ENCODE data around the gene FHAD1.
A peak's percentile ranks its signal among the peaks of the same experiment; 100 is the strongest.
"Not testable (repeated sequence)": the region's sequence is repeated elsewhere in the genome, so short reads cannot be mapped to it uniquely, and the experiment has no call there.

Gene FHAD1

GRCh38 chr1:15424146-15424667 lies 177.2 kb downstream of the FHAD1 start:
- ChIA-PET POLR2A (ENCODE audit: low non-redundant PET) (no interaction called here), CTCF (interaction anchor here (0.6 to 1.2 kb wide), 2 partner anchors 13 to 90 kb away, joined by 4 to 9 read pairs; no protein-coding TSS in a partner anchor)
- peak overlapping the region; percentile 32 for H3K27ac ChIP-seq
- DNase-seq (ENCODE audit: low spot score), result no peak
- TF ChIP-seq CTCF (conservative IDR thresholded peaks at IDR 0.05; ENCODE audit: low read depth), result no peak

- ChIA-PET CTCF (interaction anchor here (0.6 to 2.5 kb wide), 2 partner anchors 101 to 121 kb away, joined by 4 to 13 read pairs; no protein-coding TSS in a partner anchor), POLR2A (ENCODE audit: low non-redundant PET) (no interaction called here)
- DNase-seq (ENCODE audit: low spot score), result no peak
- no peak overlapping the region for H3K27ac ChIP-seq
- no peak for TF ChIP-seq CTCF (conservative IDR thresholded peaks at IDR 0.05; ENCODE audit: low read depth)
Measured at GRCh38 chr1:15424981-15425380, 178.0 kb downstream of the FHAD1 start.

- CTCF ChIA-PET, result interaction anchor here (0.7 to 2.5 kb wide), 2 partner anchors 25 to 102 kb away, joined by 4 to 13 read pairs; no protein-coding TSS in a partner anchor
- peak overlapping the region; percentile 50 for H3K27ac ChIP-seq
- POLR2A ChIA-PET (ENCODE audit: low non-redundant PET), result no interaction called here
- TF ChIP-seq CTCF (conservative IDR thresholded peaks at IDR 0.05; ENCODE audit: low read depth), result no peak
- no peak for DNase-seq (ENCODE audit: low spot score)
Measured at GRCh38 chr1:15425521-15425920, 178.5 kb downstream of the FHAD1 start.

DNA sequence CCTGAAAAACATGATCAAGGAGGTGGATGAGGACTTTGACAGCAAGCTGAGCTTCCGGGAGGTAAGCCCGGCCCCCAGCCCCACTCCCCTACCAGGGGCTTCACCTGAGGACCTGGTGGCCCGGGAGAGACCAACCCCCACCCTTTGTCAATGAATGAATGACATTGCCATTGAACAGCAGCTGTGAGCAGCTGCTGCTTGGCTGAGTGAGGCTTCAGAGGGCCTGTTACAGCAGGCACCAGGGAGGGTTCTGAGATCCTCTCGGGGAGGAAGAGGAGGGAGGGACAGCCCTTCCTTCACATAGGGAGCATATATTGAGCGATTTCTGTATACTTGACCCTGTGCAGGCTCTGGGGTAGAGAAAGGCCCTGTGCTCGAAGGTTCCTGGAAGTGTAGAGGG lies 178.9 kb downstream of the FHAD1 start:
- POLR2A ChIA-PET (ENCODE audit: low non-redundant PET), result no interaction called here

DNA sequence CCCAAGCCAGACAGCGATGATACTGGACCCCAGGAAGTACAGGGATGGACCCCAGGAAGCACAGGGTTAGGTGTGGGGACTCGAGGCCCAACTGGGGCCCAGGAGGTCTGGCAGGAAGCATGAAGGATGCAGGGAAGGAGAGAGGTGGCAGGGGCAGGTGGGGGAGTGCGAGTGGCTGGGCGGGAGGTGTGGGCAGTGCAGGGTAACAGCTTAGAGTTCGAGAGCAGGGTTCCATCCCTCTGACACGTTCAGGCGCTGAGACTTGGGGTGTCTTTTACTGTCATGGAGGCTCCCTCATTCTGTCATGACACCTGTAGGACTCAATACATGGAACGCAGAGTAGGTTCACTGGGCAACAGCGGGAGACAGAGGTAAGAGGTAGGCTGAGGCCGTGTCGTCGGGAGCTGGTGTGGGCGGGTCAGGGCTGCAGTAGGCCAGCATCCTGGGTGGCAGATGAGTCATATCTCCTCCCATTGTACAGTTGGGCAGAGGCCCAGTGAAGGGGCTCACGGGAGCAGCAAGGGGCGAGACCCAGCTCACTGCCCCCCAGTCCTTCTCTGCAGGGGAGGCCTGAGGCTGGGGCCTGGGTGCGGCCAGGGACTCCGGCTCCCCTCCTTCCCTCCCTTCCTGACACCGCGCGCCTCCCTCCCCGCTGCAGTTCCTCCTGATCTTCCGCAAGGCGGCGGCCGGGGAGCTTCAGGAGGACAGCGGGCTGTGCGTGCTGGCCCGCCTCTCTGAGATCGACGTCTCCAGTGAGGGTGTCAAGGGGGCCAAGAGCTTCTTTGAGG lies 179.7 kb downstream of the FHAD1 start:
- ChIA-PET POLR2A (ENCODE audit: low non-redundant PET) (no interaction called here), CTCF (interaction anchor here (0.6 to 2.5 kb wide), 2 partner anchors 103 to 368 kb away, joined by 4 to 13 read pairs; no protein-coding TSS in a partner anchor)
- no peak for DNase-seq (ENCODE audit: low spot score)
- TF ChIP-seq CTCF (conservative IDR thresholded peaks at IDR 0.05; ENCODE audit: low read depth), result no peak
- H3K27ac ChIP-seq, result peak overlapping the region; percentile 50

More for the DNA sequence above, 178.9 kb downstream of the FHAD1 start:
- CTCF ChIA-PET, result interaction anchor here (0.7 to 2.5 kb wide), 2 partner anchors 25 to 102 kb away, joined by 4 to 13 read pairs; no protein-coding TSS in a partner anchor
- peak overlapping the region; percentile 50 for H3K27ac ChIP-seq
- no peak for TF ChIP-seq CTCF (conservative IDR thresholded peaks at IDR 0.05; ENCODE audit: low read depth)
- DNase-seq (ENCODE audit: low spot score), result no peak

GRCh38 chr1:15427280-15427666 lies 180.2 kb downstream of the FHAD1 start:
- peak overlapping the region; percentile 50 for H3K27ac ChIP-seq
- DNase-seq (ENCODE audit: low spot score), result no peak
- POLR2A ChIA-PET (ENCODE audit: low non-redundant PET), result no interaction called here
- CTCF ChIA-PET, result interaction anchor here (1.5 to 2.5 kb wide), 2 partner anchors 104 kb away, joined by 5 to 13 read pairs; no protein-coding TSS in a partner anchor
- TF ChIP-seq CTCF (conservative IDR thresholded peaks at IDR 0.05; ENCODE audit: low read depth), result no peak

- peak overlapping the region; percentile 50 for H3K27ac ChIP-seq
- POLR2A ChIA-PET (ENCODE audit: low non-redundant PET); DNase-seq (ENCODE audit: low spot score): not testable (repeated sequence)
- CTCF ChIA-PET, result interaction anchor here (0.6 to 1.5 kb wide), 2 partner anchors 105 to 184 kb away, joined by 4 to 5 read pairs; no protein-coding TSS in a partner anchor
Measured at GRCh38 chr1:15428252-15428651, 181.2 kb downstream of the FHAD1 start.

Data from RWPE1 (cell line).